SJSA1 (cell line): ENCODE results near the gene YOD1. TPM values are rescaled to one million over a fixed set of nuclear protein-coding genes. Genes with fewer than 3 reads are reported as not detected.

Experiments used
- DNase-seq, 2 experiments: peaks; one replicate each; pipeline ENCODE4 v3.0.0-alpha.2; 2015 to 2020; ENCODE audit warnings: low spot score in 2 of 2, low read depth in 1 of 2
- H3K27ac ChIP-seq: fragments of 250-450 bp; sonication (Bioruptor Pico); 2 replicates; pipeline ENCODE4 v1.5.1; 2020; ENCODE audit warnings: mild to moderate bottlenecking, moderate library complexity
- H3K27me3 ChIP-seq: fragments of 250-450 bp; sonication (Bioruptor Pico); replicated peaks from 2 replicates; pipeline ENCODE4 v1.5.1; 2020; ENCODE audit warnings: mild to moderate bottlenecking, moderate library complexity
- H3K36me3 ChIP-seq: fragments of 250-450 bp; sonication (Bioruptor Pico); 2 replicates; pipeline ENCODE4 v1.5.1; 2020; ENCODE audit warnings: mild to moderate bottlenecking
- H3K4me1 ChIP-seq: fragments of 250-450 bp; sonication (Bioruptor Pico); replicated peaks from 2 replicates; pipeline ENCODE4 v1.6.1; 2021; ENCODE audit warnings: mild to moderate bottlenecking
- H3K4me3 ChIP-seq: fragments of 250-450 bp; sonication (Bioruptor Pico); 2 replicates; pipeline ENCODE4 v1.5.1; 2020; ENCODE audit warnings: mild to moderate bottlenecking
- H3K9me3 ChIP-seq: fragments of 250-450 bp; sonication (Bioruptor Pico); replicated peaks from 2 replicates; pipeline ENCODE4 v1.5.1; 2020; ENCODE audit warnings: mild to moderate bottlenecking
- total RNA-seq: library from RNA; depleted of rRNA; stranded (reverse); fragments of >200 nt; shearing (Covaris generic); gene quantifications from 2 replicates; pipeline ENCODE4 v1.2.3, GENCODE V29; 2014

The YOD1 gene
- total RNA-seq, 1 experiment from 2014 or later: 9.9 TPM

DNA sequence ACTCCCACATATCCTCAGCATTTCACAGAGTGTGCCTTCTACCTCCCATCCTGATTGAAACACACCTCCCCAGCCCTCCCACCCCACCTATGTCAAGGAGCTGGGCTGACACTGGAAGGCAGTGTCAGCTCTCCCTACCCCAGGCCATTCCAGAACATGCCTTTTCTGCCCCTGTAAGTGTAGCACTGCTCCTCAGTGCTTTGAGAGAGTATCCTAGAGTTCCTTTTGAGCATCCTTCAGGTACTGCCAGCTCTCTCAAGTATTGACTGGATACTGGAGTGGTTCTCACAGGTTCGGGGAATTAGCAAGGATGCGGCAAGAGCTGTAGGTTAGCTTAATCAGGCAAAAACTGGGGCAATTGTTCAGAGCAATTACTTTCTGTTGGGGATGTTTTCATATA, 40.3 kb downstream of the YOD1 start:
- Histone ChIP-seq H3K4me3 (no peak overlapping the region), H3K9me3 (peaks cover 14% of the 10 kb centered on the region), H3K27me3 (no peaks in the 10 kb centered on the region), H3K27ac (no peak overlapping the region), H3K36me3 (no peaks in the 10 kb centered on the region), H3K4me1 (peaks cover 18% of the 10 kb centered on the region)
- no peak for DNase-seq

DNA sequence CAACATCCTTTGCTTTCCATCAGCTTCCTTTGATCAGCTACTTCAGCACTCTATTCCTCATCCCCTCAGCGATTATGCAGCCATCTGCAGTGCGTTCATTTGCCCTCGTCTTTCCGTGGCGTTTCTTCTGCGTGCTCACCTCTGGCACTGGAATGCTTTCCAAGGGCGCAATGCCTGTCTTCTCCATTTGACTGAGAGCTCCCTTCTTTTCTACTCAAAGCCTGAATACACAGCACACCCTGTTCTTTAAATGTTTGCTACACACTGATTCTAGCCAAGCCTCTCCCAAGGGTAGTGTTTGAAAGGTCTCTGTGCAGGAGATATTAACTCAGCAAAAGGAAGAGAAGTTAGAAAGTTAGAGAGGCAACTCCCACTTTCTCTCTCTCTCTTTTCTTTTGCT, 41.1 kb downstream of the YOD1 start:
- no peaks in the 10 kb centered on the region for H3K27me3 ChIP-seq
- no peak overlapping the region for H3K4me3 ChIP-seq
- H3K4me1 ChIP-seq: peaks cover 21% of the 10 kb centered on the region
- DNase-seq: no peak
- peaks cover 14% of the 10 kb centered on the region for H3K9me3 ChIP-seq
- no peak overlapping the region for H3K27ac ChIP-seq
- H3K36me3 ChIP-seq: no peaks in the 10 kb centered on the region

DNA sequence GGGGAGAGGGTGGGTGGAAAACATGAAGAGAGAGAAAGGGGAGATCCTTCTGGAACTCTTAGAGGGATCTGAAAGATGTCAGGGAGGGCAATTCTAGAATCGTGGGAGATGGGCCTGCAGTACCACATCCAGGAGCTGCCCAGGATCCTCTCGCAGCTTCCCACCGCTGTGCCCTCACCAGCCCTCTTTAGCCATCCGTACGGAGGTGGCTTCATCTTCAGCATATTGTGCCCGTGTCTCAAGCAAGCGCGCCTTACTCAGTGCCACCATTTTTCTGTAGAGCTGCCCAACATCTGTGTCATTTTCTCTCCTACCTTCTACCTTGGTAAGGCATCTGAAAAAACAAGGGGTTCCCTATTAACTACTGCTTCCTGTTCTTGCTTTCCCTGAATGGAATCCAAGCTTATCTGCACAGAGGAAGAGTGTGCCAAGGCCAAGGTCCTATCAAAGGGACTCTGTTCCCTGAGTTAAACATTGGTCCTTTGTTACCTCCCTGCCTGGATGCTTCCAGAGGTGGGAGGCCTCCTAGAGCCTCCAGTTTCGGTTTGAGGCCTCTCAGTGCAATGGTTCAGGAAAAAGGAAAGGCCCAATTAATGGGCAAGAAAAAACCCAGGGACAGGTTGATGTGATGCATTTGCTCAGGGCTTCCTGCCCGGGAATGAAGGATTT, 41.7 kb downstream of the YOD1 start:
- H3K27ac ChIP-seq: no peak overlapping the region
- H3K4me1 ChIP-seq: peaks cover 23% of the 10 kb centered on the region
- H3K4me3 ChIP-seq: no peak overlapping the region
- H3K27me3 ChIP-seq: no peaks in the 10 kb centered on the region
- no peaks in the 10 kb centered on the region for H3K36me3 ChIP-seq
- peaks cover 14% of the 10 kb centered on the region for H3K9me3 ChIP-seq
- DNase-seq: no peak

DNA sequence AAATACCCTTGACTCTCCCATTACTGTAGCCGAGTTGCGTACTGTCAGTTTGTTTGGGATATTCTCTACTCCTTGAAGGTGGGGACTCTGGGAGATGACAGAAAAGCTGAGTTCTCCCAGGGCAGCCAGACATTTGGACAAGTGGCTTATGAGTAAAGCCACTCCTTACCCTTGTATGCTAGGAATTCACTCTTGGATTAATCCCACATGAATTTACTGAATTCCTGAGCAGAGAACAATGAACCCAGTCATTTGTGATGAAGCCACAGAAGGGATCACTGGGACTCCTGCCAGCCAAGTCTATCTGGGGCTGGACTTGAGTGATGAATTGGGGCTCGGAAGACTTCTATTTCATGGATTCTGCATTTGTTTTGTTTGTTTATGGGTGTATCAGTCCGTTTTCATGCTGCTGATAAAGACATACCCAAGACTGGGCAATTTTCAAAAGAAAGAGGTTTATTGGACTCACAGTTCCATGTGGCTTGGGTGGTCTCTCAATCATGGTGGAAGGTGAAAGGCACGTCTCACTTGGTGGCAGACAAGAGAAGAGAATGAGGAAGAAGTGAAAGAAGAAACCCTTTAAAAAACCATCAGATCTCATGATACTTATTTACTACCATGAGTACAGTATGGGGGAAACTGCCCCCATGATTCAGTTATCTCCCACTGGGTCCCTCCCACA, 43.5 kb downstream of the YOD1 start:
- peak overlapping the region; percentile 89 for H3K27ac ChIP-seq
- H3K4me1 ChIP-seq: peaks cover 28% of the 10 kb centered on the region
- H3K4me3 ChIP-seq: no peak overlapping the region
- H3K36me3 ChIP-seq: no peaks in the 10 kb centered on the region
- H3K9me3 ChIP-seq: peaks cover 14% of the 10 kb centered on the region
- H3K27me3 ChIP-seq: no peaks in the 10 kb centered on the region
- DNase-seq: peak; percentile 92 to 96

DNA sequence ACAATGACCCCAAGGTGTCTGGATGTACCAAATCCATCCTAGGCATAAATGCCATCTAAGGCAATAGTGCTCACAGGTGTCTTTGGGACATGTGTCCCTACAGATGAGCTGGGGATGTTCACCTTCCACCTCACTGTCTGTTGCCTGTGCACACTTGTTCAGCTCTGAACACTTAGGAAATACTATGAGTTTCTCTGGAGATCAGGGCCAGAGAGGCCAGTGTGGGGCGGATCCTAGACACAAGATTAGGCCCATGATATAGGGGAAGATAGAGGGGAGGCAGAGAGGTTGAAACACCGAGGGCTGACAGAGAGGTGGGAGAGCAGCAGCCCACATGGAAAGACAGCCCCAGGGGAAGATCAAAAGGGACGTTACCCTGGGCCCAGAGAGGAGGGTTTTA, 44.1 kb downstream of the YOD1 start:
- H3K27me3 ChIP-seq: no peaks in the 10 kb centered on the region
- H3K4me3 ChIP-seq: no peak overlapping the region
- peaks cover 14% of the 10 kb centered on the region for H3K9me3 ChIP-seq
- H3K27ac ChIP-seq: peak overlapping the region; percentile 89
- H3K4me1 ChIP-seq: peaks cover 28% of the 10 kb centered on the region
- H3K36me3 ChIP-seq: no peaks in the 10 kb centered on the region
- no peak for DNase-seq

DNA sequence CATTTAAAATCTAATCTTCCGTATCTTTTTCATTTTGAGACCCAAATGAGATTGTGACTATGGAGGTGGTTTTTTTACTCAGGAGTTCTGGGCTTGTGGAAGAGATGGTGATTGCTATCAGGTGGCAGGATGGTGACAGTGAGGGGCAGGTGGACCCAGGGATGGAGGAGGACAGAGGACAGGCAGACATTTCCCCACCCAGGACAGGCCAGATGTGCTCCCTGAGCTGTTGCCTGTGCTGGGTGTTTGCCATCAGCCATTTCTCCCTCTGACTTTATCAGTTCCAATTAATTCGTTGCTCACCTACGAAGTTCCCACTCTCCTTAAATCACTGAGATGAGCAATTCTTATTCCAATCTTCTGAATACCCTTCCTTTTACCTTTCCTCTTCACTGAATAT, 44.9 kb downstream of the YOD1 start:
- no peak for DNase-seq
- Histone ChIP-seq H3K4me3 (no peak overlapping the region), H3K36me3 (no peaks in the 10 kb centered on the region), H3K27me3 (no peaks in the 10 kb centered on the region), H3K9me3 (peaks cover 14% of the 10 kb centered on the region), H3K27ac (peak overlapping the region; percentile 89; the same call in 1 of the 2 replicates), H3K4me1 (peaks cover 28% of the 10 kb centered on the region)

DNA sequence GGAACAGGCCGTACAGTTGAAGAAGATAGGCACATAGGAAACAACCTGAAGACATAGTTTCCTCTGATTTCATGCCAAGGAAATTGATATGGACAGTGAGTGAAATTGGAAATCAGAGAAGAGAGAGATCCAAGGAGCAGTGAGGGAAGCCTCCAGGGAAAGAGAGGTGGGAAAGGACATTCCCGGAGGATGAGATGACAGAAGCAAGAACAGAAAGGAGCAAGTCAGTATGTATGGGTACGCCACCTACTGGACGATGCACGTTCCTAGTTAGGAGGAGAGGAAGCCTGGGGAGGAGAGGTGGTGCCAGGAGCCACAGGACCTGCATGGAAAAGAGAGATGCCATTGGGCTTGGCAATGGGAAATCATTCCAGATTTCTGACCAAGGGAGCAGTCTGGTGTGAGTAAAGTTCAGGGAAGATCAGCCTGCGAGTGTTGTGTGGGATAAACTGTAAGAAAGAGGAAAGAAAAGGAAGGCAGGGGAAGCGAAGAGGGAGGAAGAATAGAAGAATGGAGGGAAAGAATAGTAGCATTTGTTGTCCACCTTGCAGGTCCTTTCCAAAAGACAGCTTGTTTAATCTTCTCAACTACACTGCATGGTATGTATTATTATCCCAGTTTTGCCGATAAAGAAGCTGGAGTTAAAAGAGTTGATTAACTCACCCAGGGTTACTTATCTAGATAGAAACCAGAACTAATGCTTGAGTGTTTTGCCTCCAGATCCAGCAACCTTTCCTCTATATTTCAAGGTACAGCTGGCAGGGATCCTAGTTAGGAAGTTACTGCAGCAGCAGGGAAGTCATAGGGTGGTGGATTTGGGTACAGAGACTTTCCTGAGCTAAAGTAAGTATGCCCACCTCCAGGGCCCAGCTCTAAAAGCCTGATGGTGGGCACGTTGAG, 45.8 kb downstream of the YOD1 start:
- Histone ChIP-seq H3K36me3 (no peaks in the 10 kb centered on the region), H3K9me3 (peaks cover 14% of the 10 kb centered on the region), H3K27ac (no peak overlapping the region), H3K27me3 (no peaks in the 10 kb centered on the region), H3K4me1 (peaks cover 28% of the 10 kb centered on the region), H3K4me3 (no peak overlapping the region)
- peak; percentile 46 to 73 for DNase-seq

DNA sequence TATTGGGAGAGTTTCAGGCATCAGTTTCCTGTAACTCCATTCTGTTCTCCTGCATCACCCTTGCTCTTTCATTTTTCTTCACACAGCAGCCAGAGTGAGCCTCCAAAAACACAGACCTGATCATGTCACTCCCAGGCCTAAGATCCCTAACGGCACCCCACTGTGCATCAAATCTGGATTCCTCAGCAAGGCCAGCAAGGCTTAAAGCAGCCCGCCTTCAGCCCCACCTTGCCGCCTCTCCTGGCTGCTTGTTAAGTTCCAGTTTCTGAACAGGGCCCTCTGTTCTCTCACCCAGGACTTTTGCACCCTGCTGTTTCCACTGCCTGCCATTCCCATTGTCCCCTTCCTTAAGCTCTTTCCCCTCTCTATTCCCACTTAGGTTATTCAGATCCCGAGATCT, 47.8 kb downstream of the YOD1 start:
- Histone ChIP-seq H3K4me1 (peaks cover 27% of the 10 kb centered on the region), H3K4me3 (no peak overlapping the region), H3K27ac (no peak overlapping the region), H3K9me3 (peaks cover 7% of the 10 kb centered on the region), H3K36me3 (no peaks in the 10 kb centered on the region), H3K27me3 (no peaks in the 10 kb centered on the region)
- no peak for DNase-seq

DNA sequence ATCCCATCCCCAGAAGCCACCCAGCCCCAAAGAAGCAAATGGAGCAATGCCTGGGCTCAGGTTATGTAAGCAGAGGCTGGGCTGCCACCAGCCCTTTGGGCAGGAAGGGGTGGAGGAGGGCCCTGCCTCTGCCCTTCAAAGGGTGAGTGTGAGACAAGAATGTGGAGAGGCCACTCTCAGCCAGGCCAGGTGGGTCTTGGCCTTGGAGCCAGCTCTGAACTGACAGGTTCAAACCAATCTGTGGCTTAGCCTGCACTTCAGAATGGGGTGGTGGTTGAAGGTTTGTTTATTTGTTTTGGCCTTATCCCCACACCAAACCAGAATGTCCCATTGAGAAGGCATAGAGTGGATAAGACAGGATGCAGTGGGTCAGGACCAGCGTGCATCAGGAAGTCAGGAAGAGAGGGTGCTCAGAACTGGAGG, 48.3 kb downstream of the YOD1 start:
- H3K4me1 ChIP-seq: peaks cover 22% of the 10 kb centered on the region
- H3K27ac ChIP-seq: no peak overlapping the region
- H3K27me3 ChIP-seq: no peaks in the 10 kb centered on the region
- DNase-seq: no peak
- H3K4me3 ChIP-seq: no peak overlapping the region
- no peaks in the 10 kb centered on the region for H3K36me3 ChIP-seq
- H3K9me3 ChIP-seq: peaks cover 2% of the 10 kb centered on the region

DNA sequence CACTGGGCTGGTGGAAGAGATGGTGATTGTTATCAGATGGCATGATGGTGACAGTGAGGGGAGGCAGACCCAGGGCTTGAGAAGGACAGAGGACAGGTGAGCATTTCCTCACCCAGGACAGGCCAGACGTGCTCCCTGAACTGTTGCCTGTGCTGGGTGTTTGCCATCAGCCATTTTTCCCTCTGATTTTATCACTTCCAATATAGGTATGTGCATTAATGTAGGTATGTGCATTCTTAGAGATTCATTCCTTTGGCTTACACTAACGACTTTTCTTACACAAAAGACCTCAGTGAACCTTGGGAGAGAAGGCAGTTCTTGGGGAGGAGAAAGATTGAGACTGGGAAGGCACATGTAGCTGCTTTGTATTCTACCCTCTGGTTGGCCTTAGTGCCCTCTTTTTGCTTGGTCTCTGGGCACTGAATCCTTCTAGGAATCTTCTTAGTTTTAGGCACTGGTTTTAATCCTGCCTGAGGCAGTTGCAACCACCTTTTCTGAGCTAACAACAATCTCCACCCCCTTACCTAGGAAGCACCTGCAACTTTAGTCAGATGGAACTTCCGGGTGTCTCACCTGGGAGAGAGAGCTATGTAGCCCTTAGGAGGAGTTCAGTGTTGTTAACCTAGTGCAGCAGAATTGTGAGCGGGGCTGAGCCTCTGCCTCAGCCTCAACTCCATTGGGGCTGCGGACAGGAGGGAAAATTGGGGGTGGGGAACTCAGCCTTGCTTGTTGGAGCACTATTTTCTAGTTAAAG, 49.3 kb downstream of the YOD1 start:
- DNase-seq: no peak
- Histone ChIP-seq H3K4me3 (no peak overlapping the region), H3K9me3 (no peaks in the 10 kb centered on the region), H3K36me3 (no peaks in the 10 kb centered on the region), H3K4me1 (peaks cover 14% of the 10 kb centered on the region), H3K27me3 (0 out of 2 replicates have a peak, but pooled peaks cover 8% of the 10 kb centered on the region), H3K27ac (no peak overlapping the region)

DNA sequence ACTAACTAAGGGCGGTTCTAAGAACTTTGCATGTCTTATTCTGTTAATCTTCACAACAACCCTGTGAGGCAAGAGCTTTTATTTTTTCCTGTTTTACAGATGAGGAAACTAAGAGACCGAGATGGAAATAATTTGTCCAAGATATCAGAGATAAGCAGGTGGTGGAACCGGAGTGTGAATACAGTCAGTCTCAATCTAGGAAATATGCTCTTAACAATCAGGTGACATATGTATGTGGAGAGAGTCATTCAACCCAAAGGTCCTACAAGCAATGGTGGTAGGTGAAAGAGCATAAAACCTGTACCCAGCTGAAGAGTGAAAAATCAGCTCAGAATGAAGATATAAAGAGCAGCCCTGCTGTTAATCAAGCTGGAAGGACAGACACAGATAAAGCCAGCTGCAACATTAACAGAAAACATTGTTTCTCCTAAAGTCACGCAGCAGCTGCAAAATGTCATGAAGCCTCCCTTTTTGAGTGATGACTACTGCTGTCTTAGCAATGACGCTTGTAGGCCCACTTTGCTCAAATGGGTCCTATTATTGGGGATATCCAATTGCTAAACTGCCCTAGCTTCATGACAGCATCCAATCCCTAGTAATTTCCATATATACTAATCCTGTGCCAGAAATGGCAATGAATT, 50.2 kb downstream of the YOD1 start:
- peaks cover 9% of the 10 kb centered on the region for H3K4me1 ChIP-seq
- H3K27ac ChIP-seq: no peak overlapping the region
- no peaks in the 10 kb centered on the region for H3K36me3 ChIP-seq
- 0 out of 2 replicates have a peak, but pooled peaks cover 9% of the 10 kb centered on the region for H3K27me3 ChIP-seq
- no peak overlapping the region for H3K4me3 ChIP-seq
- no peaks in the 10 kb centered on the region for H3K9me3 ChIP-seq
- no peak for DNase-seq

DNA sequence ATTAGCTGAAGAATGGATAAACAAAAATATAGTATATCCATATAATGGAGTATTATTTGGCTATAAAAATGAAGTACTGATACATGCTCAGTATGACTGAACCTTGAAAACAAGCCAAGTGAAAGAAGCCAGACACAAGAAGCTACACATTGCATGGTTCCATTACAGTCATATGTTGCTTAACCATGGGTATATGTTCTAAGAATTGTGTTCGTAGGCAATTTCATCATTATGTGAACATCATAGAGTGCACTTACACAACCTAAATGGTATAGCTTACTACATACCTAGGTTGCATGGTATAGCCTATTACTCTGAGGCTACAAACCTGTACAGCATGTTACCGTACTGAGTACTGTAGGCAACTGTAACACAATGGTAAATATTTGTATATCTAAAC, 52.2 kb downstream of the YOD1 start:
- Histone ChIP-seq H3K27ac (no peak overlapping the region), H3K4me3 (no peak overlapping the region), H3K9me3 (no peaks in the 10 kb centered on the region), H3K36me3 (no peaks in the 10 kb centered on the region), H3K27me3 (0 out of 2 replicates have a peak, but pooled peaks cover 9% of the 10 kb centered on the region), H3K4me1 (peaks cover 5% of the 10 kb centered on the region)
- DNase-seq: no peak
